Measurements from ENCODE around the gene GLCE. TPM values are rescaled to one million over a fixed set of nuclear protein-coding genes. Genes with fewer than 3 reads are reported as not detected.

Gene GLCE
- total RNA-seq, 2 donors from 2014 or later = 3.8 to 5.0 TPM

- H3K9me3 Mint-ChIP-seq = no peaks in the 10 kb centered on the region
- ATAC-seq (replicated peaks) = no peak
- no peaks in the 10 kb centered on the region for H3K4me1 Mint-ChIP-seq
- H3K27ac Mint-ChIP-seq = no peak overlapping the region
- no peaks in the 10 kb centered on the region for H3K27me3 Mint-ChIP-seq
- H3K36me3 Mint-ChIP-seq (ENCODE audit: low read depth) = no peaks in the 10 kb centered on the region
- no peak overlapping the region for H3K4me3 Mint-ChIP-seq
Observed at GRCh38 chr15:69131362-69132220, 28.8 kb upstream of the GLCE start.

GRCh38 chr15:69132430-69132829, 28.0 kb upstream of the GLCE start:
- Mint-ChIP-seq H3K27ac (no peak overlapping the region), H3K9me3 (no peaks in the 10 kb centered on the region), H3K27me3 (peaks cover 4% of the 10 kb centered on the region), H3K4me1 (no peaks in the 10 kb centered on the region), H3K4me3 (no peak overlapping the region), H3K36me3 (ENCODE audit: low read depth) (no peaks in the 10 kb centered on the region)
- ATAC-seq (replicated peaks) = no peak

DNA sequence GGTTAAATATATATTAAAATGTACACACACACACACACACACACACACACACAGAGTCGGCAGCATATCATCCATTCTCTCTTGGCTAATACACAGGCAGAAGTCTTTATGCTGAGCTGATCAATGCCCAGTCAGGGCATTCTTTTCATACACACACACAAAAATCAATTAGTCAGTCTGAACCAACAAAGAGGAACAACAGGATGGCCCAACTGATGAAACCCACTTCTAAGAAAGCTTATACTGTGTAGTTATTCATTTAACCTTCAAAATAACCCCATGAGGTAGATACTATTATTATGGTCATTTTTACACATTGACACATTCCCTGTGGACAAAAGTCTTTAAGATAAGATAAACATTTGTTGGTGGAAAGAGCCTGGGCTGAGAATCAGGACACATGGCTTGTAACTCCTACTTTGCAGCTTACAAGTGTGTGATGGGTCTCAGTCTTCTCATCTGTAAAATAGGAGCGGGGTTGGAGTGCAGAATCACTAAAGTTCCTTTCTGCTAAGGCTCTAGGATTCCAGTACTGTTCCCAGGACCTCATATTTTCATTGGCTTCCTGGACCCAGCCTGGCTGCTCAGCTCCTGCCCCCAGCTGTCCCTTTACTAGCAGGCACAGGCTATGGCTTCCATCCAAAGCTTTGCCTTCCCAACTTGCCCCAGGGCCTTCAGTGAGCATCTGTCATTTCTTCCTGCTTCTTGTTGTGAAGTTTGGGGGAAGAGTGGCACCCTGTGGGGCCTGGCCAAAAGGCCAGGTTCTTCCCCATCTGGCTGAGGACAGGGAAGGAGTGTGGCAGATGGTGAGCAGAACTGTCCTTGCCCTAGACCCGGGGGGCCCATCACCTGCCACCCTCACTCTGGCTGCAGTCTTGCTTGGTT, 27.2 kb upstream of the GLCE start:
- no peaks in the 10 kb centered on the region for H3K9me3 Mint-ChIP-seq
- no peak overlapping the region for H3K27ac Mint-ChIP-seq
- H3K27me3 Mint-ChIP-seq = peaks cover 7% of the 10 kb centered on the region
- H3K36me3 Mint-ChIP-seq (ENCODE audit: low read depth) = no peaks in the 10 kb centered on the region
- no peaks in the 10 kb centered on the region for H3K4me1 Mint-ChIP-seq
- no peak for ATAC-seq (replicated peaks)
- H3K4me3 Mint-ChIP-seq = no peak overlapping the region

DNA sequence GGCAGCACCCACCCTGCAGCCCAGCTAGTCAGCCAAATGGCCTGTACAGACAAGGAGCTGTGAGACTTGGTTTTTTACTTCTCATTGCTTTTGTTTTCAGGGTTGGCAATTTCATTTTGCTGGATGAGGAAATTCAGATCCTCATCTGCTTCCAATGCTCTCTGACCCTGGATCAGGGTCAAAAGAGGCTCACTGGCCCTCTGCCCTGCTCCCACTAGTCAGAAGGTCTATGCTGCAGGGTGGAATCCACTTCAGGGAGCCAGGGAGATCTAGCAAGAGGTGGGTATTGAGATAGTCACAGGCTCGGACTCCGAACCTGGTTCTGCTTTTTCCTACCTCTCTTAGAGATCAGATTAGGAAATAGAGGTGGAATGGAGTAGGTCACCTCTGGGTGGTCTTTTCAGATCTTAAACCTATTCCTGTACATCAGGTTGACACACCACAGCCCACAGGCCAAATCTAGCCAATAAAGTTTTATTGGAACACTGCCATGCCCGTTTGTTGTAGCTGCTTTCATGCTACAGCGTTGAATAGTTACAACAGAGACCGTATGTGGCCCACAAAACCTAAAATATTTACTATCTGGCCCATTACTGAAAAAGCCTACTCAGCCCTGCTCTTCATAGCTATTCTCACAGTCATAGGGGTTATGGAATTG, 26.4 kb upstream of the GLCE start:
- Mint-ChIP-seq H3K4me1 (no peaks in the 10 kb centered on the region), H3K4me3 (no peak overlapping the region), H3K9me3 (no peaks in the 10 kb centered on the region), H3K27ac (no peak overlapping the region), H3K36me3 (ENCODE audit: low read depth) (no peaks in the 10 kb centered on the region), H3K27me3 (peaks cover 10% of the 10 kb centered on the region)
- no peak for ATAC-seq (replicated peaks)

DNA sequence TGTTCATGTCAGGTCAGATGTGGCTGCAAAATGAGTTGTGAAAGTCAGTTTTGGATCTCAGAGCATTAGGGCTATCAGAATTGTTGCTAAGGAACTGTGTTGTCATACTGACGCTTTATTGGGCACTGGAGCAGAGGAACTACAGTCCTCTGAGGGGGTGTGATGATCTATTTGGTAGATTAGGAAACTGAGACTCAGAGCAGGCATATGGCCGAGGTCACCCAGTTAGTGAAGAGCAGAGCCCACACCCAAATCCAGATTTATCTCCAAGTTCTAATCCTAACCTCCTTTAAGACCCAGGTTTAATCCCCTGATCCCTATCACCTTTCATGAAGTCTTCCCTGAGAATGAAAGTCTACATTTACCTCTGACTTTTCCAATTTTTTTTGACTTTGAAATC, 25.6 kb upstream of the GLCE start:
- Mint-ChIP-seq H3K4me1 (no peaks in the 10 kb centered on the region), H3K36me3 (ENCODE audit: low read depth) (no peaks in the 10 kb centered on the region), H3K27me3 (peaks cover 12% of the 10 kb centered on the region), H3K27ac (no peak overlapping the region), H3K9me3 (no peaks in the 10 kb centered on the region), H3K4me3 (no peak overlapping the region)
- ATAC-seq (replicated peaks) = no peak

- H3K9me3 Mint-ChIP-seq = no peaks in the 10 kb centered on the region
- H3K27ac Mint-ChIP-seq = no peak overlapping the region
- no peaks in the 10 kb centered on the region for H3K36me3 Mint-ChIP-seq (ENCODE audit: low read depth)
- H3K4me3 Mint-ChIP-seq = no peak overlapping the region
- H3K4me1 Mint-ChIP-seq = no peaks in the 10 kb centered on the region
- H3K27me3 Mint-ChIP-seq = peaks cover 12% of the 10 kb centered on the region
- ATAC-seq (replicated peaks) = no peak
Observed at GRCh38 chr15:69135499-69135898, 24.9 kb upstream of the GLCE start.

DNA sequence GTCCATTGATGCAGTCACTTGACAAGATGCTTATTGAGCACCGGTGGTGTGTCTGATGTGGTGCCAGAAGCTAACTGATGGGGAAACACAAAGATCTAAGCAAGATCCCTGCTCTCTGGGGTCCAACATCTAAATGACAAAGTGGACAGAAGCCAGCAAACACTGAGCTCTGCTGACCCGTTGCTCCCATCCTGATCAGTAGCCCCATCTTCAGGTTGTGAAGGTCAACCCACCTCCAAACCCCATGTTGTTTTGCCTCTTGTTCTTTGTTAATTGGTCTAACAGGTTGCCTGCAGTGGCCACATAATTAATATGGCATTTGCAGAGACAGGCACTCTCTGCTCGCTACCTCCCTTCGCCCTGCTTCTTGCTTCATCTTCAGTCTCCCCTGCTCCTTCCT, 21.5 kb upstream of the GLCE start:
- Mint-ChIP-seq H3K9me3 (no peaks in the 10 kb centered on the region), H3K36me3 (ENCODE audit: low read depth) (no peaks in the 10 kb centered on the region), H3K4me1 (no peaks in the 10 kb centered on the region), H3K27ac (no peak overlapping the region), H3K27me3 (peaks cover 22% of the 10 kb centered on the region), H3K4me3 (no peak overlapping the region)
- no peak for ATAC-seq (replicated peaks)

GRCh38 chr15:69140306-69140705, 20.1 kb upstream of the GLCE start:
- no peaks in the 10 kb centered on the region for H3K36me3 Mint-ChIP-seq (ENCODE audit: low read depth)
- H3K9me3 Mint-ChIP-seq = no peaks in the 10 kb centered on the region
- H3K4me3 Mint-ChIP-seq = no peak overlapping the region
- H3K27me3 Mint-ChIP-seq = peaks cover 24% of the 10 kb centered on the region
- ATAC-seq (replicated peaks) = no peak
- H3K27ac Mint-ChIP-seq = no peak overlapping the region
- H3K4me1 Mint-ChIP-seq = no peaks in the 10 kb centered on the region

- Mint-ChIP-seq H3K4me1 (no peaks in the 10 kb centered on the region), H3K36me3 (ENCODE audit: low read depth) (no peaks in the 10 kb centered on the region), H3K27ac (no peak overlapping the region), H3K27me3 (peaks cover 33% of the 10 kb centered on the region), H3K9me3 (no peaks in the 10 kb centered on the region), H3K4me3 (no peak overlapping the region)
- ATAC-seq (replicated peaks) = no peak
Observed at GRCh38 chr15:69141286-69141701, 19.1 kb upstream of the GLCE start.

- Mint-ChIP-seq H3K27ac (no peak overlapping the region), H3K4me3 (no peak overlapping the region), H3K4me1 (no peaks in the 10 kb centered on the region), H3K36me3 (ENCODE audit: low read depth) (no peaks in the 10 kb centered on the region), H3K27me3 (peaks cover 33% of the 10 kb centered on the region), H3K9me3 (no peaks in the 10 kb centered on the region)
- no peak for ATAC-seq (replicated peaks)
Observed at GRCh38 chr15:69141833-69142232, 18.6 kb upstream of the GLCE start.

DNA sequence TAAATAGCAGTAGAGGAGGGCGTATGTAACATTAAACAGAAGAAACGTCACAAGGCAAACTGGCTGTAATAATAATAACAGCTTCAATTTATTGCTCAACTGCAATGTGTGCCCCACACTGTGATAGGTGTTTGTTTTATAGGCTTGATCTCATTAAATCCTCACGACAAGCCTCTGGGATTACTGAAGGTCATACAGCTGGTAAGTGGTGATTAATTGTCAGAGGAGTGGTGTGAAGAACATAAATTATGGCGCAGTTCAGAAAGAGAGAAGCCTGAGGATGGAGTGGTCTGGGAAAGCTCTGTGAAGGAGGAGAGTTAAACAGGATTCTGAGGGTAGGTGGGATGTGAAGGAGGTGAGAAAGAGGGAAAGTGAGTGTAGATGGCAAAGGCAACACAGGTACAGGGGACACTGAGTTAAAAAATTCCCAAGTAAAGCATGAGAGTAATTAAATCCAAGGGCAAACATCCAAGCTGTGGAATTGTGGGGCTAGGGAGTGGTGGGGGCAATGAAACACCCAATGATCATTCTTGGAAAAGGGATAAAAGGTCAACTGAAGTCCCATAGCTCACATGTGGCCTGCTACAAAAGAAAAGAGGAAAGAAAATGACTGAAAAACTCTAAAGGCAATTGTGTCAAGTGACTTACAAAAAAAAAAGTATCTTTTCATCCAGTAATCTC, 16.5 kb upstream of the GLCE start:
- Mint-ChIP-seq H3K4me3 (no peak overlapping the region), H3K27ac (no peak overlapping the region), H3K9me3 (no peaks in the 10 kb centered on the region), H3K4me1 (no peaks in the 10 kb centered on the region), H3K36me3 (ENCODE audit: low read depth) (no peaks in the 10 kb centered on the region), H3K27me3 (peaks cover 39% of the 10 kb centered on the region)
- no peak for ATAC-seq (replicated peaks)

GRCh38 chr15:69144530-69144929, 15.9 kb upstream of the GLCE start:
- H3K27me3 Mint-ChIP-seq = peaks cover 41% of the 10 kb centered on the region
- H3K4me1 Mint-ChIP-seq = no peaks in the 10 kb centered on the region

DNA sequence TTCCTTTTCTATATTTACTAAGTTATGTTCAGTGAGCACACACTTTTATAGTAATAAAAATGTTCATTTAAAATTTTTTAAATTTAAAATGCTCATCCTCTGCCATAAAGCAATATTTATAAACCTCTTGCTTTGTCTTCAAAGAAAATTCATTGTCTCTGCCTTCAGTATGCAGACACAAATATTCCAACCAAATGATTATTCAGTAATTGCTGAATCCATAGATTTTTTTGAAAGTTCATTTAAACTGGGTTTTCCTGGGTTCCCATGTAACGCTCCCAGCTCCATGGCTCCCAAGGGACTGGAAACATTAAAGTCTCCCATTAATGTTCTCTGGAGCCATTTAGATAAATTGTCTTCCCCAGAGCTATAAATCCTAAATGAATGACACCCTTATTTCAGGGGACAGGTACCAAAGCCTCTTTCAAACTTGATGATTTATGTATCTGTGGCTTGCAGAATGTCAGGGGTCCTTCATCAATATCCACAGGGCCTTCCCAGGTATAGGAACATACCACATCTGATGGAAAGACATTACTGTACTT, 15.2 kb upstream of the GLCE start:
- no peak overlapping the region for H3K27ac Mint-ChIP-seq
- H3K36me3 Mint-ChIP-seq (ENCODE audit: low read depth) = no peaks in the 10 kb centered on the region
- ATAC-seq (replicated peaks) = no peak
- no peak overlapping the region for H3K4me3 Mint-ChIP-seq
- H3K27me3 Mint-ChIP-seq = peaks cover 48% of the 10 kb centered on the region
- H3K9me3 Mint-ChIP-seq = no peaks in the 10 kb centered on the region
- H3K4me1 Mint-ChIP-seq = no peaks in the 10 kb centered on the region

More at GRCh38 chr15:69144530-69144929, 15.9 kb upstream of the GLCE start:
- H3K36me3 Mint-ChIP-seq (ENCODE audit: low read depth) = no peaks in the 10 kb centered on the region
- no peak overlapping the region for H3K27ac Mint-ChIP-seq
- ATAC-seq (replicated peaks) = no peak
- no peaks in the 10 kb centered on the region for H3K9me3 Mint-ChIP-seq
- H3K4me3 Mint-ChIP-seq = no peak overlapping the region
